ENCODE measurements around the gene MSANTD2. TPM values are rescaled to one million over a fixed set of nuclear protein-coding genes. Genes with fewer than 3 reads are reported as not detected.

MSANTD2 gene
- polyA plus RNA-seq, 1 of the 3 experiments (the other 2 are of a cell fraction): 6.4 TPM

DNA sequence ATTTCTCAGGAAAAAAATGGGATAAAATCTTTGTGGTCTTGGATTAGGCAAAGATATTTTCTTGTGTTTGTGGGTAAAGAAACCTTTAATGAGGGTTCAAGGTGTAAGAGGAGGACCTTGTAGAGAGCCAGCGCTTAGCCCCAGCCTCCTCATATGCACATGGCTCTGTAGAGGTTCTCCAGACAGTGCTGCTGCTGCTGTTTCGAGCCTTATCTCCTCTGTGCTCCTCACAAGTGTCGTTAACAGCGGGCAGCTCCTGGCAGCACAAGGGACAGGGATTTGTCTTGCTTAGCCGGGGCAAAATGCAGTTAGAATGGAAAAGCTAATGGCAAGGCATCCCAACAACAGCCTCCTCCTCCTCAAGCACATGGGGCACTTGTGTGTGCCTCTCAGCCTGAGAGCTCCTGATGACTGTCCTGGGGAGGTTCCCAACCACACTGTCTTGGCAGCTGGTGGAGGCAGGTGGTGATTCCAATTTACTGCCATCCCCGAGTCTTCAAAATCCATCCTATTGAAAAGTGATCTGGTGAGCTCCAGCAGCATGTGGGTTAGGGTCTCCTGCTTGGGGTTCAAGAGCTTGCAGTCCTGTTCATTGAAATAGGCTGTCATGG is 7.6 kb upstream of the MSANTD2 start:
- ChIA-PET POLR2A (no interaction called here), CTCF (interaction anchor here (0.9 to 1.5 kb wide), 2 partner anchors 14 to 58 kb away, joined by 3 to 5 read pairs; partner anchors contain the start of gene ROBO3)
- 56% methylated on average over 6 of the region's 6 CpGs for WGBS (ENCODE audit: low lambda C conversion rate)

DNA sequence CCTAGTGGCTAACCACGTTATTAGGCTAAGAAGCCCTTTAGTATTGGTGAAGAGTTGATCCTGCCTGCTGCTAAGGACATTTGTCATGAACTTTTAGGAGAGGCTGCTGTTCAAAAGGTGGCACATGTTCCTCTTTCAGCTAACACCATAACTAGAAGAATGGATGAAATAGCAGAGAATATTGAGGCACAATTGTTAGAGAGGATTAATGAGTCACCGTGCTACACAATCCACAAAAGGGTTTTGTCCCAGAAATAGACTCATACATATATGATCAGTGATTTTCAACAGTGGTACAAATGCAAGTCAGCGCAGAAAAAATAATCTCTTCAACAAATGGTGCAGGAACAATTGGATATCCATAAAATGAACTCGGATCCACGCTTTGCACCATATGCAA is 7.0 kb upstream of the MSANTD2 start:
- Histone ChIP-seq H3K4me3 (ENCODE audit: low read depth in 2 of 2, low read length in 1 of 2) (no peak overlapping the region), H2AFZ (ENCODE audit: low read depth) (no peak overlapping the region), H4K20me1 (ENCODE audit: insufficient read depth) (no peaks in the 10 kb centered on the region), H3K4me2 (no peak overlapping the region), H3K9me2 (no peaks in the 10 kb centered on the region), H3F3A (replicated peaks; ENCODE audit: insufficient read depth) (no peaks in the 10 kb centered on the region), H3K4me1 (ENCODE audit: control insufficient read depth in 1 of 2, insufficient read depth in 2 of 2, low read depth in 1 of 2, low read length in 1 of 2) (no peaks in the 10 kb centered on the region), H3K27ac (ENCODE audit: low read depth in 2 of 2, low read length in 1 of 2) (no peak overlapping the region), H3K9ac (no peak overlapping the region), H3K9me3 (no peaks in the 10 kb centered on the region), H3K27me3 (ENCODE audit: insufficient read depth) (no peaks in the 10 kb centered on the region), H3K36me3 (replicated peaks in 1 of 2; ENCODE audit: control insufficient read depth in 1 of 2, insufficient read depth in 2 of 2, low read length in 1 of 2) (no peaks in the 10 kb centered on the region), H3K79me2 (ENCODE audit: insufficient read depth) (no peaks in the 10 kb centered on the region)
- POLR2A ChIA-PET: no interaction called here
- CTCF ChIA-PET: interaction anchor here (0.9 to 1.5 kb wide), 2 partner anchors 14 to 59 kb away, joined by 3 to 5 read pairs; partner anchors contain the start of gene ROBO3
- WGBS (ENCODE audit: low lambda C conversion rate): 78% methylated on average over 5 of the region's 5 CpGs
- no peak for TF ChIP-seq TEAD4 (IDR thresholded peaks at IDR 0.05; ENCODE audit: borderline replicate concordance, insufficient read depth)
- no peak for TF ChIP-seq SMC3 (IDR thresholded peaks at IDR 0.05; ENCODE audit: low read depth, low read length)
- TF ChIP-seq, protein P1, sequence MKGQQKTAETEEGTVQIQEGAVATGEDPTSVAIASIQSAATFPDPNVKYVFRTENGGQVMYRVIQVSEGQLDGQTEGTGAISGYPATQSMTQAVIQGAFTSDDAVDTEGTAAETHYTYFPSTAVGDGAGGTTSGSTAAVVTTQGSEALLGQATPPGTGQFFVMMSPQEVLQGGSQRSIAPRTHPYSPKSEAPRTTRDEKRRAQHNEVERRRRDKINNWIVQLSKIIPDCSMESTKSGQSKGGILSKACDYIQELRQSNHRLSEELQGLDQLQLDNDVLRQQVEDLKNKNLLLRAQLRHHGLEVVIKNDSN (IDR thresholded peaks at IDR 0.05; ENCODE audit: borderline replicate concordance, low read depth): no peak
- TF ChIP-seq NRF1 (IDR thresholded peaks at IDR 0.05; ENCODE audit: low read depth, low read length): no peak
- TF ChIP-seq, protein P2, sequence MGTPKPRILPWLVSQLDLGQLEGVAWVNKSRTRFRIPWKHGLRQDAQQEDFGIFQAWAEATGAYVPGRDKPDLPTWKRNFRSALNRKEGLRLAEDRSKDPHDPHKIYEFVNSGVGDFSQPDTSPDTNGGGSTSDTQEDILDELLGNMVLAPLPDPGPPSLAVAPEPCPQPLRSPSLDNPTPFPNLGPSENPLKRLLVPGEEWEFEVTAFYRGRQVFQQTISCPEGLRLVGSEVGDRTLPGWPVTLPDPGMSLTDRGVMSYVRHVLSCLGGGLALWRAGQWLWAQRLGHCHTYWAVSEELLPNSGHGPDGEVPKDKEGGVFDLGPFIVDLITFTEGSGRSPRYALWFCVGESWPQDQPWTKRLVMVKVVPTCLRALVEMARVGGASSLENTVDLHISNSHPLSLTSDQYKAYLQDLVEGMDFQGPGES (IDR thresholded peaks at IDR 0.05; ENCODE audit: low read depth, low read length): no peak
- TF ChIP-seq CHD2 (IDR thresholded peaks at IDR 0.05; ENCODE audit: low read length, partially characterized antibody): no peak
- no peak for TF ChIP-seq FOXJ3 (CRISPR knock-in tag; IDR thresholded peaks at IDR 0.05)
- TF ChIP-seq FOSL2 (IDR thresholded peaks at IDR 0.05; ENCODE audit: borderline replicate concordance, low read depth): no peak
- no peak for TF ChIP-seq NFIC (IDR thresholded peaks at IDR 0.05; ENCODE audit: borderline replicate concordance)
- TF ChIP-seq JUND (IDR thresholded peaks at IDR 0.05): no peak
- TF ChIP-seq, protein P3, sequence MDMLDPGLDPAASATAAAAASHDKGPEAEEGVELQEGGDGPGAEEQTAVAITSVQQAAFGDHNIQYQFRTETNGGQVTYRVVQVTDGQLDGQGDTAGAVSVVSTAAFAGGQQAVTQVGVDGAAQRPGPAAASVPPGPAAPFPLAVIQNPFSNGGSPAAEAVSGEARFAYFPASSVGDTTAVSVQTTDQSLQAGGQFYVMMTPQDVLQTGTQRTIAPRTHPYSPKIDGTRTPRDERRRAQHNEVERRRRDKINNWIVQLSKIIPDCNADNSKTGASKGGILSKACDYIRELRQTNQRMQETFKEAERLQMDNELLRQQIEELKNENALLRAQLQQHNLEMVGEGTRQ (IDR thresholded peaks at IDR 0.05; ENCODE audit: borderline replicate concordance, low read depth, low read length): no peak
- TF ChIP-seq RFX5 (IDR thresholded peaks at IDR 0.05; ENCODE audit: low read length): no peak
- TF ChIP-seq, protein P4, sequence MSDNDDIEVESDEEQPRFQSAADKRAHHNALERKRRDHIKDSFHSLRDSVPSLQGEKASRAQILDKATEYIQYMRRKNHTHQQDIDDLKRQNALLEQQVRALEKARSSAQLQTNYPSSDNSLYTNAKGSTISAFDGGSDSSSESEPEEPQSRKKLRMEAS (IDR thresholded peaks at IDR 0.05; ENCODE audit: low read depth): no peak
- TF ChIP-seq GATA2 (CRISPR knock-in tag; IDR thresholded peaks at IDR 0.05): no peak
- no peak for TF ChIP-seq TCF12 (IDR thresholded peaks at IDR 0.05)
- DNase-seq: no peak

More for the DNA sequence above, 7.6 kb upstream of the MSANTD2 start:
- H3K4me1 ChIP-seq (ENCODE audit: control insufficient read depth in 1 of 2, insufficient read depth in 2 of 2, low read depth in 1 of 2, low read length in 1 of 2): no peaks in the 10 kb centered on the region
- H3K4me3 ChIP-seq (ENCODE audit: low read depth in 2 of 2, low read length in 1 of 2): no peak overlapping the region
- no peak overlapping the region for H3K27ac ChIP-seq (ENCODE audit: low read depth in 2 of 2, low read length in 1 of 2)
- H4K20me1 ChIP-seq (ENCODE audit: insufficient read depth): no peaks in the 10 kb centered on the region
- no peak overlapping the region for H3K4me2 ChIP-seq
- H3K9me3 ChIP-seq: no peaks in the 10 kb centered on the region
- H3K9ac ChIP-seq: no peak overlapping the region
- H3F3A ChIP-seq (replicated peaks; ENCODE audit: insufficient read depth): peaks cover 5% of the 10 kb centered on the region
- no peaks in the 10 kb centered on the region for H3K36me3 ChIP-seq (replicated peaks in 1 of 2; ENCODE audit: control insufficient read depth in 1 of 2, insufficient read depth in 2 of 2, low read length in 1 of 2)
- H3K27me3 ChIP-seq (ENCODE audit: insufficient read depth): no peaks in the 10 kb centered on the region
- TF ChIP-seq POLR2AphosphoS5 (IDR thresholded peaks at IDR 0.05; ENCODE audit: low read depth, low read length) (no peak), TEAD4 (IDR thresholded peaks at IDR 0.05; ENCODE audit: borderline replicate concordance, insufficient read depth) (no peak), ELF1 (IDR thresholded peaks at IDR 0.05) (no peak), TAF1 (IDR thresholded peaks at IDR 0.05; ENCODE audit: borderline replicate concordance, low read depth, low read length) (no peak), MXI1 (IDR thresholded peaks at IDR 0.05; ENCODE audit: low read depth, low read length) (no peak), FOXM1 (IDR thresholded peaks at IDR 0.05; ENCODE audit: low read depth) (no peak), NFIC (IDR thresholded peaks at IDR 0.05; ENCODE audit: borderline replicate concordance) (no peak)
- TF ChIP-seq, protein P4 (IDR thresholded peaks at IDR 0.05; ENCODE audit: low read depth): no peak
- TF ChIP-seq, protein P5, sequence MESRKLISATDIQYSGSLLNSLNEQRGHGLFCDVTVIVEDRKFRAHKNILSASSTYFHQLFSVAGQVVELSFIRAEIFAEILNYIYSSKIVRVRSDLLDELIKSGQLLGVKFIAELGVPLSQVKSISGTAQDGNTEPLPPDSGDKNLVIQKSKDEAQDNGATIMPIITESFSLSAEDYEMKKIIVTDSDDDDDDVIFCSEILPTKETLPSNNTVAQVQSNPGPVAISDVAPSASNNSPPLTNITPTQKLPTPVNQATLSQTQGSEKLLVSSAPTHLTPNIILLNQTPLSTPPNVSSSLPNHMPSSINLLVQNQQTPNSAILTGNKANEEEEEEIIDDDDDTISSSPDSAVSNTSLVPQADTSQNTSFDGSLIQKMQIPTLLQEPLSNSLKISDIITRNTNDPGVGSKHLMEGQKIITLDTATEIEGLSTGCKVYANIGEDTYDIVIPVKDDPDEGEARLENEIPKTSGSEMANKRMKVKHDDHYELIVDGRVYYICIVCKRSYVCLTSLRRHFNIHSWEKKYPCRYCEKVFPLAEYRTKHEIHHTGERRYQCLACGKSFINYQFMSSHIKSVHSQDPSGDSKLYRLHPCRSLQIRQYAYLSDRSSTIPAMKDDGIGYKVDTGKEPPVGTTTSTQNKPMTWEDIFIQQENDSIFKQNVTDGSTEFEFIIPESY (IDR thresholded peaks at IDR 0.05; ENCODE audit: borderline replicate concordance, low read depth): no peak
- H2AFZ ChIP-seq (ENCODE audit: low read depth): no peak overlapping the region
- no peak for DNase-seq
- no peaks in the 10 kb centered on the region for H3K79me2 ChIP-seq (ENCODE audit: insufficient read depth)
- H3K9me2 ChIP-seq: no peaks in the 10 kb centered on the region

Data from SK-N-SH (cell line).